Activated naive CD4-positive, alpha-beta T cell (primary cell): ENCODE results near the gene RCL1.
A peak's percentile ranks its signal among the peaks of the same experiment; 100 is the strongest.
"Not testable (repeated sequence)": the region's sequence is repeated elsewhere in the genome, so short reads cannot be mapped to it uniquely, and the experiment has no call there.

Experiments
- DNase-seq, 4 experiments: peaks; one replicate each; lab custom pipeline; 2025; lab: John Stamatoyannopoulos, UW

The RCL1 gene

DNA sequence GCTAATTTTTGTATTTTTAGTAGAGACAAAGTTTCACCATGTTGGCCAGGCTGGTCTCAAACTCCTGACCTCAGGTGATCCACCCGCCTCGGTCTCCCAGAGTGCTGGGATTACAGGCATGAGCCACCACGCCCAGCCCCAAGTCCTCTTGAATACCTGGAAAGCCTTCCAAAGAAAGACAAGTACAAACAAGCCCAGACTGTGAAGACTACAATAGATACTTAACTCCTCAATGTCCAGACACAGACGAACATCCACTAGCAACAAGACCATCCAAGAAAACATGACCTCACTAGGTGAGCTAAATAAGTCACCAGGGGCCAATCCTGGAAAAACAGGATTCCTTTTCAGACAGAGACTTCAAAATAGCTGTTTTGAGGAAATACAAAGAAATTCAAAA is 9.6 kb upstream of the RCL1 start:
- DNase-seq: not testable (repeated sequence)

DNA sequence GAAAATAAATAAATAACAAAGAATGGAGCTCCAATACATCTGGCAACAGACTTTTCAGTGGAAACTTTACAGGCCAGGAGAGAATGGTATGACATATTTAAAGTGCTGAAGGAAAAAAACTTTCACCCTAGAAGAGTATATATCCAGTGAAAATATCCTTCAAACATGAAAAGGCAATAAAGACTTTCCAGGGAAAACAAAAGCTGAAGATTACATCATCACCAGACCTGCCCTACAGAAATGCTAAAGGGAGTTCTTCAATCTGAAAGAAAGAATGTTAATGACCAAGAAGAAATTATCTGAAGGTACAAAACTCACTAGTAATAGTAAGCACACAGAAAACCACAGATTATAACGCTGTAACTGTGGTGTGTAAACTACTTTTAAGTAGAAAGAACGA is 8.3 kb upstream of the RCL1 start:
- no peak for DNase-seq

DNA sequence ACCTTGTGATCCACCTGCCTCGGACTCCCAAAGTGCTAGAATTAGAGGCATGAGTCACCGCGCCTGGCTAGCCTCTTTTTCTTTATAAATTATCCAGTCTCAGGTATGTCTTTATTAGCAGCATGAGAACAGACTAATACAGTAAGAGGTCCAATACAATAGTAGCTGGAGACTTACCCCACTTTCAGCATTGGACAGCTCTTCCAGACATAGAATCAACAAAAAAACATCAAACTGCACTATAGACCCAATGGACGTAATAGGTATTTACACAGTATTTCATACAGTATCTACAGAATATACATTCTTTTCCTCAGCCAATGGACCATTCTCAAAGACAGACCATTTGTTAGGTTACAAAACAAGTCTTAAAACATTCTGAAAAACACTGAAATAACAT is 6.1 kb upstream of the RCL1 start:
- no peak for DNase-seq

DNA sequence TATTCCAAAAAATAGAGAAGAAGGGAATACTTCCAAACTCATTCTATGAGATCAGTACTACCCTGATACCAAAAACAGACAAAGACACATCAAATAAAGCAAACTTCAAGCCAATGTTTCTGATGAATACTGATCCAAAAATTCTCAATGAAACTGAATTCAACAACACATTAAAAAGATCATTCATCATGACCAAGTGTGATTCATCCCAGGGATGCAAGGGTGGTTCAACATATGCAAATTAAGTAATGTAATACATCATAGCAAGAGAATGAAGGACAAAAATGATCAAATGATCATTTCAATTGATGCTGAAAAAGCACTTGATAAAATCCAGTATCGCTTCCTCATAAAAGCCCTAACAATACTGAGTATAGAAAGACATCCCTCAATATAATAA is 4.9 kb upstream of the RCL1 start:
- no peak for DNase-seq

DNA sequence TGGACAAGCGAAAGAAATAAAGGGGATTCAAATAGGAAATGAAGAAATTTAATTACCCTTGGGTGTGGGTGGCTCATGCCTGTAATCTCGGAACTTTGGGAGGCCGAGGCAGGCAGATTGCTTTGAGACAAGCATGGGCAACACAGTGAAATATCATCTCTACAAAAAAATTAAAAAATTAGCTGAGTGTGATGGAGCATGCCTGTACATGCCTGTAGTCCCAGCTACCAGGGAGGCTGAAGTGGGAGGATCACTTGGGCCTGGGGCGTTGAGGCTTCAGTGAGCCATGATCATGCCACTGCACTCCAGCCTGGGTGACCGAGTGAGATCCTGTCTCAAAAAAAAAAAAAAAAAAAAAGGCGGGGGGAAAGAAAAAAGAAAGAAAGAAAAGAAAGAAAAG is 4.0 kb upstream of the RCL1 start:
- no peak for DNase-seq

DNA sequence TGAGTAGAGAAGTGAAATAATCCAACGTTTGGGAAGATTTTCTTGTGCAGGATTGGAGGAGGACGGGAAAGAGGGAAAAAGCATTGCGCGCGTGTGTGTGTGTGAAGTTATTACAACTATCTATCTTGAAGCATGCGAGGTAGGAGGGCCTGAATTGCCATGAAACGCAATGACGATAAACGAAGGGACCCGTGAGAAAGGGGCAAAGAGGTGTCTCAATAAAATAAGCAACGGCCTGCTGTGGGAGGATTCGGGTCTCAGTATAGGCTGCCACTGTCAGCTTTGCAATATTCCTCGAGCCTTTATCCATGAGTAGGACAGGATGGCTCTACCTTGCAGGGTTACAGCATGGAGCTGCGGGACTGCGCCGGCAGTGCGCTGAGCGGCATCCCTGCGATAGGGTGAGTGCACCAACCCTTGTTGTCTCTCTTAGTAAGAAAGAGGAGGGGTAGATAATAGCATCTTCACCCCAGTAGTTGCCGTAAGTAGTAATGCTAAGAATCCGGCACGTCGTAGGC is 631 bp upstream of the RCL1 start:
- DNase-seq: peak in 1 of 4 experiments; percentile 38

DNA sequence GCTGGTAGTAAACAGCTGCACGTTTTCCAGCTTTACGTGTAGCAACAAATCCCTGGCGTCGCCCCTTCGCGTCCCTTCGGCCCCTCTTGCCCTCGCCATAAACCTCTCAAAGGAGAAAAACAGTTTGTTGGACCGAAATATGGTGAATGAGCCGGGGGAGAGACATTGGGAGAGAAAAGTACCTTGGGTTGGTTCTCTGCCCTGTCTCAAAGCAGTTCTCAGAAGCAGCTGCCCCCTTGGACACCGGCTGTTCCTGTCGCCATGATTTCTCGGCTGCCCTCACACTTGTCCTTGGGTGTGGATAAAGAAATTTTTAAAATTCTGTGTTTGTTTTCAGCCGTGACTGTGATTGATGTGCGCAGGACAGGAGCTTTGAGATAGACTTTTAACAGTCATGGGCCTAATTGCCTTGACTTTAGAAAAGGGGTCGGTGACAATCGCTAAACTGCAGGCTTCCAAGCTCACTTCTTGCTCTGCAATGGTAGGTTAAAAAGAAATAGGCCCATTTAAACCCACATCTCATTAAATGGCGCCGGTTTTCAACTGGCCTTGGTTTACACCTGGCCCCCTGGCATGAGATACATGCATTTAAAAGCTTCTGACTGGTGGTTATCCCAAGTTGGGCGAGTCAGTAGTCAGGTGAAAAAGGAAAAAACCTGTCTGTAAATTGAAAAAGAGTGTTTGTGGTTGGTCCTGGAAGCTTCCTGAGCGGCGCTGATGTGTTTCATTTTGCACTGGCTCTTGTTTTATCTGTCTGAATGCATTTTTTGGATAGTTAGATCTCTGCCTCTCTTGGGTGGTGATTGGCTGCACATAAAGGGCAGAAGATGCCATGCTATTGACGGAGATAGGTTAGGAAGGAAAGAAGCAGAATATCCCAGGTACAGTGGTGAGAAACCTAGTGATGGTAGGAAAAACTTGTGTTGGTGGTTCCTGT is 983 bp downstream of the RCL1 start:
- DNase-seq: no peak

DNA sequence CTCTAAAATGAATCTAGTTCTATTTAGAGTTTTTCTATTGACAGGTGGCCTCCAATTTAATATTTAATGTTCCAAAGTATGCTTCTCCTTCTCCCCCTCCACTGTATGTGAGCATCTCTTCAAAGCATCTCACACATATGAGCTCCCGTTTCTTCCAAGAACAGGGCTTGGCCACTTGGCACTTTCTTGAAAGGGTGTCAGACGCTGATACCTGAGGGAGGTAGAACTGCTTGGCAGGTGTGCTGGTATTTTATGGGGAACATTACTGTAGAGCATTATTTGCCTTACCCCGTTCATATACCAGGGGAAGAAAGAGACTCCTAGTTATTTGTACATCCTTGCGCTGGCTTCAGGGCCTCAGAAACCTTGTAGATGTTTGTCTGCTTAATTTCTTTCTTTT is 1.9 kb downstream of the RCL1 start:
- no peak for DNase-seq

DNA sequence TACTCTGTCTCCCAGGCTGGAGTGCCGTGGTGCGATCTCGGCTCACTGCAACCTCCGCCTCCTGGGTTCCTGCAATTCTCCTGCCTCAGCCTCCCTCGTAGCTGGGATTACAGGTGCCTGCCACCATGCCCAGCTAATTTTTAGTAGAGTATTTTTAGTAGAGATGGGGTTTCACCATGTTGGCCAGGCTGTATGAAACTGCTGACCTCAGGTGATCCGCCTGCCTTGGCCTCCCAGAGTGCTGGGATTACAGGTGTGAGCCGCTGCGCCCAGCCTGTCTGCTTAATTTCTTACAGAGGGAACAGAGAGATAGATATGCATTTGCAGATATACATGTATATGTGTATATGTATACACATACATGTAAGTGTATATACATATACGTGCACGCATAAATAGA is 2.4 kb downstream of the RCL1 start:
- DNase-seq: not testable (repeated sequence)

DNA sequence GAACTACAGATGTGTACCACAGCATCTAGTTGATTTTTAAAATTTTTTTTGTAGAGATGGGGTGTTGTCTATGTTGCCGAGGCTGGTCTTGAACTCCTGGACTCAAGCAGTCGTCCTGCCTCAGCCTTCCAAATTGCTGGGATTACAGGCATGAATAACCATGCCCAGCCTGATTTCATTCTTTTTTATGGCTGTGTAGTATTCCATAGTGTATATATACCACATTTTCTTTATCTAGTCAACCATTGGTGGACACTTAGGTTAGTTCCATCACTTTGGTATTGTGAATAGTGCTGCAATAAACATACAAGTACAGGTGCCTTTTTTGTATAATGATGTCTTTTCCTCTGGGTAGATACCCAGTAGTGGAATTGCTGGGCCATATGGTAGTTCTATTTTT is 3.8 kb downstream of the RCL1 start:
- no peak for DNase-seq

DNA sequence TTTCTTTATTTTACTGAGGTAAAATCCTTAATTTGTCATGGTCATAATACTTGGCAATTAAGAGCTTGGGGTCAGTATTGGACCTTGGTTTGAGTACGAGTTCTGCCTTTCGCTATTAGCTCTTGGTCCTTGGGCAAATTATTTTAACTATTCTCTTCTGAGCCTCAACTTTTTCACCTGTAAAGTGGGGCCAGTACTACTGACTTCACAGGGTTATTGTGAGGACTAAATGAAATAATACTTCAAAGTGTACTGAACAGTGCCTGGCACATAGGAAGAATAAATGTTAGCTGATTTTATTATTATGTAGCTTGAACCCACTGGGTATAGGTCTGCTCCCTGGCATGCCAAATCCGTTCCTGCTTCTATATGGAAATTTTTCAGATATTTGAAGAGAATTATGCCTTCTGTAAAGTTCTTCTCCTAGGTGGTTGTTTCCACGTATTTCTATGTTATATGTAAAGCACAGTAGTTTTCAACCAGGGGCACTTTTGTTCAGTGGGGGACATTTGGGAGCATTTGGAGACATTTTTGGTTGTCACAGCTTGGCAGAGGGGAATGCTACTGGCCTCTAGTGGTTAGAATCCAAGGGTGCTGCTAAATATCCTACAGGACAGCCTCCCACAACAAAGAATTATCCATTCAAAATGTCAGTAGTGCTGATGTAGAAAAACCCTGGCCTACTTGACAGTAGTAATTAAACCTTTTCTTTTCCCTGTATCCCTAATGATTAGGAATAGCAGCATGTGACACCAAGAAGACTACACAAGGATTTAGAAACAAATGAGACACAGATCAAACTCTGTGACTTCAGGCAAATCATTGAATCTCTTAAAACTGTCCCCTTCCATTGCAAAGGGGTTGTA is 4.5 kb downstream of the RCL1 start:
- no peak for DNase-seq

DNA sequence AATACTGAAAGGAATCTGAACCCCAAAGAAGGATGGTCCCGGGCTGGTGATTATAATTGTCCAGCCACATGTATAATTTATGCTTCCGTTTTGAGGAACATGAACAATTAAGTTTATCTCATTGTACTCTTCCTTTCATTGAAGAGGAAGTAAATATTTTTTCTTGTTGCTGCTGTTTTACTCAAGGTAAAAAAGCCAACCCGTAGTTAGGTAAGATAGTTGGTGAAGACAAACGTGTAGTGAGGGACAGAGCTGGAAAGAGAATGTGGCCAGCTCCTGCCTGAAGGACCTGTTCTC is 5.1 kb downstream of the RCL1 start:
- no peak for DNase-seq

DNA sequence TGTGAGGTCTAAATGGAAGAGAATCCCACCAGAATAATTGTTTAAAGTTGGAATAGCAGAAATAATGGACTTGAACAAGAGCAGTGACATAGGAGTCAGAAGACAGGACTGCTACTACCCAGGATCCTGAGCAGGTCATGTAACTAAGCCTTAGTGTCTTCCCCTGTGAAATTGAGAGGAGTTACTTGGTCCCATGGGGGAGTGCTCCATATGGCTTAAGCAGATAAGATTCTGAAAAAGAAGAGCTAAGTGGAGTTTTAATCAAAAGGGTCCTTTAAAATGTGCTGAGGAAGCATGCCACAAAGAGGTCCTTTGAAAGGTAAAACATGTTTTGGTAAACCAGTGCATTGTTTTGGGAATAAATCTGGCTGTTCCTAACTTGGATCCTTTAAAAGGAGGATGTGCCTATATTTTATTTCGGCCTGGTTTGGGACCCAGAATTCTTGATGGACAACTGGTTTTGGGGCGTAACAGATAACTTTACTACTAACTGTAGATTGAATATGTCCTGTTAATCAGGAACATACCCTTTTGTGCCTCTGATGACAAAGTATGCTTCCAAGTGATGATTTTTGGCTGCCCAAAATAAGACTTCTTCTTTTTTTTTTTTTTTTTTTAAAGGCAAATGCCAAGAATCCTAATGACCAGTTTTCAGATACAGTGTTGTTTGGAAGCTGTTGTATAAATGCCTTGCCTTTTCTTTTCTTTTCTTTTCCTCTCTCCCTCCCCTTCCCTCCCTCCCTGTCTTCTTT is 5.7 kb downstream of the RCL1 start:
- DNase-seq: no peak

DNA sequence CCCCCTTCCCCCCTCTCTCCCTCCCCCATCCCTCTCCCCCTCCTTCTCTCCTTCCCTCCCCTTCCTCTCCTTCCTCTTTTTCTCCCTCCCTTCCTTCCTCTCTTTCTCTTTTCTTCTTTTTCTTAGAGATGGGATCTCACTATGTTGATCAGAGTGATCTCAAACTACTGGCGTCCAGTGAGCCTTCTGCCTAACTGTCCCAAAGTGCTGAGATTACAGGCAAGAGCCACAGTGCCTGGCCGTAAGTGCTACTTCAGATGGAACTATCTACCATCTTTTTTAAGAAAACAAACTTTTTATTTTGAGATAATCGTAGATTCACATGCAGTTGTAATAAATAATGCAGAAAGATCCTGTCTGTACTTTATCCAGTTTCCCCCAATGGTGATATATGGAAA is 6.3 kb downstream of the RCL1 start:
- DNase-seq: no peak

DNA sequence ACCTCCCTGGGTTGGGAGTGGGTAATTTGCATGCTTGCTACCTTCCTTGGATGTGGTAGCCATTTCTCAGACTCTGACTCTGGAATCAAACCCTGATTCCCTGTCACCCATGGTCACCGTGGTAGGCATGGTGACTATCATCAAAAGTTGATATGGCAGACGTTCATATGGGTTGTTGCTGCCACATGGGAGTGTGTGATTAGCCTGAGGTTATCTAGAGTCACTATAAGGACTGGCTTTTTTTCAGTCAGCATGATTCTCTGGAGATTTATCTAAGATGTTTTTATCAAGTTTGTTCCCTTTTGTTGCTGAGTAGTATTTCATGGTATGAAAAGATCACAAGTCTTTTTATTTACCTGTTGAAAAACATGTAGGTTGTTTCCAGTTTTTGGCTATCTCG is 7.0 kb downstream of the RCL1 start:
- no peak for DNase-seq

DNA sequence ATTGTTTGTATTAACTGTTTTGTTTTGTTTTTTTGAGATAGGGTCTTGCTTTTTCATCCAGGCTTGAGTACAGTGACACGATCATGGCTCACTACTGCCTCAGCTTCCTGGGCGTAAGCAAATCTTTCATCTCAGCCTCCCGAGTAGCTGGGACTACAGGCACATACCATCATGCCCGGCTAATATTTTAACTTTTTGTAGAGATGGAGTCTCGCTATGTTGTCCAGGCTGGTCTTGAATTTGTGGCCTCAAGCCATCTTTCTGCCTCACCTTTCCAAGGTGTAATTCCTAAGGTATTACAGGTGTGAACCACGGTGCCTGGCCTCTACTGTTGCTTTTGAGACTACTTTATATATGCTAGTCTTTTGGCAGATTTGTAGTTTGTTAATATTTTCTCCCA is 8.4 kb downstream of the RCL1 start:
- DNase-seq: no peak

DNA sequence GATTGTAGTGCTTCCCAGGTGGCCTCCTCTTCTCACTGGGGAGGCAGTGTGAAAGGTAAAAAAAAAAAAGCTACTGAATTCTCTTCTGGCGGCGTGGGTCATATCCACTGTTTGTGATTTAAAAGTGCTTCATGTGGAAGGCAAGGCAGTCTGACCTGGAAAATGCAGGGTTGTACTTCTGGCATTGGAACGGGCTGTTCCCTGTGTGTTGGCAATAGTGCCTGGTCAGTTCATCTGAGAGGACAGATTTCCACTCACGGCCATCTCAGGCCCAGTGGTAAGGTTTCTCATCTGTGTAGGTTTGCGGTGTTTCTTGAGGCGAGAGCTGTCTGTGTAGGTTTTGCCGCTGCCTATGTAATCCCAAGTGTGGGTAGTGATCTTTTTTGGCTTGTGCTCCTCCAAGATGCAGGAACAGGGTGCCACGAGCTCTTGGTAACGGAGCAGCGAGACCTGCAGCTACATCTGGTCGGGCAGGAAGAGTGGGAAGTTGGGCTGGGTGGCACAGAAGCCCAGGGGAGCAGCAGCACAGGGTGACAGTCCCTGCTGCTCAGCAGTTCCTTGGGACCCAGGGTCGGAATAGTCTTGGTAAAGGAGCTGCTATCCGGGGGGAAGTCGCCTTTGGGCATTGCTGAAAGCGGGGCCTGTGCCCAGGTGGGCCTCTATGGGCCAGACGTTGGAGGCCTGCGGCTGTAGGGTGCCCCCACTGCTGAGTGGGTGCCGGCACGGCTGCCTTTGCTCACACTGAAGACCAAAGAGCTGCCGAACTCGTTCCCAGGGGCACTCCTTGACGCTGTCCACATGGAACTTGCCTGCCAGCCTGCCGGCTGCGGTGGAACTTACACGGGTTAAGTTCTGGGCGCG is 11.2 kb downstream of the RCL1 start:
- no peak for DNase-seq

DNA sequence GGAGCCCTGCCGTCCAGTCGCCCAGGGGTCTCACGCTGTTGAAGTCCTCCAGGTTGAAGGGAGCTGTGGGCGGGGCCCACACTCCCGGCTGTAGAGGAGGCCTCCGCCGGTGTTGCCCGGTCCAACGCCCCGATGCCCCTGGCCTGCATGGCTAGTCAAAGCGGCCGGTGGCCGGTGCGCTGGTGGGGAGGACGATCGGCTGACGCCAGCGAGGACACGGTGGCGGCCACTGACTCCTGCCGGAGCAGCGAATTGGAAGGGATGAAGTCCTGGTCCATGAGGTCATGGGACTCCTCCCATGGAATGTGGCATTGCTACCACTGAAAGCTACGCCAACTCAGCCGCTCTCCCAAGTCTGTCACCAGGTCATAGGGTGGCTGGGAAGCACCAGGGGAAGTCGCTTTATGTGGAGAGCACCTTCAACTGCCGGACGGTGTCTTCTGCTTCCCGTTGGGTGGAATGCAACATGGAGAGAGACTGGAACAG is 11.8 kb downstream of the RCL1 start:
- no peak for DNase-seq

DNA sequence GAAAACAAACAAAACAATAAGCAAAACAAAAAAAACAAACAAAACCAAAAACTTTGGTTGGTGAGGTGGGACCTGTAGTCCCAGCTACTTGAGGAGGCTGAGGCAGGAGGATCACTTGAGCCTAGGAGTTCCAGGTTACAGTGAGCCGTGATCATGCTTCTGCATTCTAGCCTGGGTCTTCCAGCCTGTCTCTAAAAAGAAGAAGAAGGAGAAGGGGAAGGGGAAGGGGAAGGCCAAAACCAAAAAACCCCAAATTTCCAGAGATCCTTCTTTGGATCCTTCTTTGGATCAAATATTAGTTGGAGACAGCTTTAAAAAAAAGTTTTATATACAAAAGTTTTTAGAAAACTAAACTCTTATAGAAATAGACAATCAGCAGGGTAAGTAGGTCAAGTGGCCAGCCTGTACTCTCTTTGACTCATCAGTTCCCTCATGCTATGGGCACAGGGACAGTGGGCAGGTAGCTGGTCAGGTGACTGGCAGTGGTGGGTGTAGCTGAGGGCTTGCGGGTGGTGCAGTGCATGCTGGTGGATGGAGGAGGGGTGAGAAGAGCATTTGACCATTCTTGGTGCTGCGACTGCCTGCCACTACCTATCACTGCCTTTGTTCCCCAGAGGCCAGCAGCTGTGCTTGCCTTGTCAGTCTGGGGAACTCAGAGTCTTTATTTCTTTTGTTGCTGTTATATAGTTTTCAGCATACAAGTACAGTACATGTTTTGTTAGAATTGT is 12.6 kb downstream of the RCL1 start:
- no peak for DNase-seq

DNA sequence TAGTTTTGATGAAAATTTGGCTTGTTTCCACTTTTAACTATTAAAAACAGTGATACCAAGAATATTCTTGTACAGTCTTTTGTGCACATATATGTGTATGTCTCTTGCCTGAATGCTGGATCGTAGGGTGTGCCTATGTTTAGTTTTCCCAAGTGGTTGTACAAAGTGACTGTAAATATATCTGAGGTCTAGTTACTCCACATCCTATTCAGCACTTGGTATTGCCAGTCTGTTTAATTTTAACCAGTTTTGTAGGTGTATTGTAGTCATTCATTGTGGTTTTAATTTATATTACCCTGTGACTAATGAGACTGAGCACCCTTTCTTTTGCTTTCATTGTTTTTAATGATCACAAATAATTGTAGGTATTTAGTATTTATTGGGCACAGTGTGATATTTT is 17.8 kb downstream of the RCL1 start:
- DNase-seq: no peak

DNA sequence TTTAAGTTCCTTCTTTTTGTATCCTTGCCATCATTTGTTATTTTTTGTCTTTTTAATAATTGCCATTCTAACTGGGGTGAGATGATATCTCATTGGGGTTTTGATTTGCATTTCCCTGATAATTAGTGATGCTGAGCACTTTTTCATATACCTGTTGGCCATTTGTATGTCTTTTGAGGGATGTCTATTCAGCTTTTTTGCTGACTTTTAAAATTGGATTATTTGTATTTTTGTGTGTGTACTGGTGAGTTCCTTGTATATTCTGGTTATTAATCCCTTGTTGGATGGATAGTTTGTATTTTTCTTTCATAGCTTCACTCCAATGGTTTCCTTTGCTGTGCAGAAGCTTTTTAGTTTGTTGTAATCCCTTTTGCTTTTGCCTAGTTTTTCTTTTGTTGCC is 19.1 kb downstream of the RCL1 start:
- DNase-seq: no peak
